H1 (cell line): Measurements from ENCODE around the gene ZNF575. TPM values are rescaled to one million over a fixed set of nuclear protein-coding genes. Genes with fewer than 3 reads are reported as not detected.

Source experiments
- CTCF ChIA-PET: fragments of 300-600 bp; sonication (Branson Sonifier 250); formaldehyde crosslinking; loops from one replicate; lab custom pipeline; 2021; ENCODE audit not compliant: partially characterized antibody; lab: Charles Lee
- POLR2A ChIA-PET: fragments of 300-600 bp; sonication (Branson Sonifier 250); formaldehyde crosslinking; loops from one replicate; lab custom pipeline; 2021; ENCODE audit warnings: inconsistent platforms; ENCODE audit not compliant: partially characterized antibody; lab: Charles Lee
- DNase-seq, 2 experiments: peaks; one replicate each; pipeline versions ENCODE4 v3.0.0 to v3.0.0-alpha.2; 2010 to 2022; ENCODE audit warnings: low spot score in 2 of 2, low read depth in 1 of 2, mixed read lengths in 1 of 2
- FAIRE-seq: peaks from 2 replicates; lab custom pipeline; 2011; peaks lifted over from hg19 to GRCh38; lab: Jason Lieb, UNC
- H2AFZ ChIP-seq: 2 replicates; pipeline ENCODE4 v1.8.1; 2012; ENCODE audit warnings: low read length, inconsistent platforms
- H2AK5ac ChIP-seq: 2 replicates; pipeline ENCODE4 v1.6.1; 2013; ENCODE audit warnings: low read depth, low read length
- H2BK120ac ChIP-seq: replicated peaks from 2 replicates; pipeline ENCODE3; 2013; ENCODE audit warnings: low read depth, low read length, inconsistent platforms
- H2BK12ac ChIP-seq: 2 replicates; pipeline ENCODE4 v1.6.1; 2013; ENCODE audit warnings: low read depth, low read length
- H2BK15ac ChIP-seq: 2 replicates; pipeline ENCODE4 v1.6.1; 2013; ENCODE audit warnings: low read length
- H2BK20ac ChIP-seq: 2 replicates; pipeline ENCODE4 v1.6.1; 2013; ENCODE audit warnings: low read length
- H2BK5ac ChIP-seq: 2 replicates; pipeline ENCODE4 v1.6.1; 2013; ENCODE audit warnings: low read depth, low read length
- H3K14ac ChIP-seq: 2 replicates; pipeline ENCODE4 v1.6.1; 2013; ENCODE audit warnings: inconsistent platforms; ENCODE audit not compliant: insufficient read length
- H3K18ac ChIP-seq: 2 replicates; pipeline ENCODE4 v1.6.1; 2013; ENCODE audit warnings: low read length; ENCODE audit errors: extremely low read depth
- H3K23ac ChIP-seq: 2 replicates; pipeline ENCODE4 v1.6.1; 2013; ENCODE audit warnings: inconsistent platforms; ENCODE audit not compliant: insufficient read length
- H3K23me2 ChIP-seq: 2 replicates; pipeline ENCODE4 v1.6.1; 2013; ENCODE audit warnings: low read depth, low read length
- H3K27ac ChIP-seq: 2 replicates; pipeline ENCODE4 v1.6.1; 2011; ENCODE audit warnings: low read depth, low read length, inconsistent platforms
- H3K27me3 ChIP-seq, 4 experiments: replicated peaks in 1 of 4; 1 replicate in 1 of 4; 2 replicates in 3 of 4; pipeline versions ENCODE4 v1.6.1 to v1.8.1; 2011 to 2013; ENCODE audit warnings: low read length in 3 of 4, mild to moderate bottlenecking in 3 of 4, inconsistent platforms in 2 of 4, mixed read lengths in 2 of 4, moderate library complexity in 1 of 4; ENCODE audit not compliant: control insufficient read depth in 3 of 4, insufficient read depth in 3 of 4; ENCODE audit errors: extremely low read depth in 1 of 4
- H3K36me3 ChIP-seq, 4 experiments: 2 replicates each; pipeline versions ENCODE4 v1.6.1 to v1.8.1; 2011 to 2013; ENCODE audit warnings: mild to moderate bottlenecking in 4 of 4, low read length in 3 of 4, moderate library complexity in 2 of 4, control low read depth in 1 of 4, inconsistent platforms in 1 of 4; ENCODE audit not compliant: insufficient read depth in 4 of 4, control insufficient read depth in 2 of 4
- H3K4ac ChIP-seq: replicated peaks from 2 replicates; pipeline ENCODE3; 2013; ENCODE audit warnings: low read length, low read depth, mixed read lengths, inconsistent platforms; ENCODE audit not compliant: insufficient read length
- H3K4me1 ChIP-seq, 4 experiments: replicated peaks in 1 of 4; 1 replicate in 1 of 4; 2 replicates in 3 of 4; pipeline versions ENCODE4 v1.6.1 to v1.8.1; 2011 to 2013; ENCODE audit warnings: low read length in 3 of 4, inconsistent platforms in 2 of 4, mixed read lengths in 1 of 4; ENCODE audit not compliant: insufficient read depth in 4 of 4, control insufficient read depth in 3 of 4
- H3K4me2 ChIP-seq, 2 experiments: 2 replicates each; pipeline versions ENCODE4 v1.6.1 to v1.8.1; 2011 to 2013; ENCODE audit warnings: low read depth in 2 of 2, low read length in 2 of 2, control low read depth in 1 of 2, inconsistent platforms in 1 of 2, mild to moderate bottlenecking in 1 of 2; ENCODE audit not compliant: insufficient read depth in 1 of 2
- H3K4me3 ChIP-seq, 4 experiments: fragments of 200-600, 300-600 bp in 1 of 4; sonication (generic), shearing (Covaris generic), sonication (Bioruptor Twin) in 1 of 4; 2 replicates each; pipeline versions ENCODE4 v1.5.1 to v1.8.1; 2011 to 2016; ENCODE audit warnings: low read length in 4 of 4, low read depth in 3 of 4, control low read depth in 2 of 4, inconsistent platforms in 2 of 4, mild to moderate bottlenecking in 2 of 4, mixed read lengths in 1 of 4, moderate library complexity in 1 of 4; ENCODE audit not compliant: insufficient read depth in 2 of 4; ENCODE audit errors: extremely low read depth in 1 of 4
- H3K56ac ChIP-seq: replicated peaks from 2 replicates; pipeline ENCODE3; 2013; ENCODE audit warnings: low read depth, mild to moderate bottlenecking, mixed read lengths, low read length, inconsistent platforms; ENCODE audit not compliant: insufficient read length
- H3K79me1 ChIP-seq: 2 replicates; pipeline ENCODE4 v1.6.1; 2013; ENCODE audit warnings: low read depth, low read length, control low read depth
- H3K79me2 ChIP-seq, 2 experiments: 2 replicates each; pipeline versions ENCODE4 v1.6.1 to v1.8.1; 2012 to 2013; ENCODE audit warnings: low read length in 2 of 2, mild to moderate bottlenecking in 2 of 2, inconsistent platforms in 1 of 2; ENCODE audit not compliant: insufficient read depth in 2 of 2, control insufficient read depth in 1 of 2
- H3K9ac ChIP-seq, 4 experiments: replicated peaks in 1 of 4; 1 replicate in 1 of 4; 2 replicates in 3 of 4; pipeline versions ENCODE4 v1.6.1 to v1.8.1; 2011 to 2013; ENCODE audit warnings: low read depth in 3 of 4, low read length in 3 of 4, control low read depth in 2 of 4, mild to moderate bottlenecking in 2 of 4, moderate library complexity in 2 of 4, inconsistent platforms in 1 of 4; ENCODE audit errors: extremely low read depth in 1 of 4
- H3K9me3 ChIP-seq, 2 experiments: 2 replicates each; pipeline versions ENCODE4 v1.6.1 to v1.8.1; 2012 to 2013; ENCODE audit warnings: mild to moderate bottlenecking in 2 of 2, moderate library complexity in 2 of 2, control low read depth in 1 of 2, inconsistent platforms in 1 of 2, low read depth in 1 of 2, low read length in 1 of 2, mixed read lengths in 1 of 2; ENCODE audit not compliant: insufficient read depth in 2 of 2
- H4K20me1 ChIP-seq, 2 experiments: replicated peaks in 1 of 2; 2 replicates each; pipeline versions ENCODE3 to v1.8.1; 2011 to 2013; ENCODE audit warnings: inconsistent platforms in 2 of 2, low read length in 2 of 2, mild to moderate bottlenecking in 1 of 2; ENCODE audit not compliant: insufficient read depth in 2 of 2, control insufficient read depth in 1 of 2
- H4K5ac ChIP-seq: 2 replicates; pipeline ENCODE4 v1.6.1; 2013; ENCODE audit warnings: low read length, low read depth, mixed read lengths, inconsistent platforms; ENCODE audit not compliant: insufficient read length
- H4K8ac ChIP-seq: 2 replicates; pipeline ENCODE4 v1.8.0; 2013; ENCODE audit warnings: mild to moderate bottlenecking, moderate library complexity, low read length, inconsistent platforms; ENCODE audit not compliant: insufficient read depth; ENCODE audit errors: extremely low read depth
- H4K91ac ChIP-seq: replicated peaks from 2 replicates; pipeline ENCODE3; 2013; ENCODE audit warnings: low read length, mixed read lengths, inconsistent platforms; ENCODE audit not compliant: insufficient read length
- CREB1 ChIP-seq: IDR thresholded peaks from 2 replicates; pipeline ENCODE4 v1.6.1; 2012; ENCODE audit warnings: inconsistent platforms
- KDM5A ChIP-seq: fragments of 200-600 bp; IDR thresholded peaks from 2 replicates; pipeline ENCODE4 v1.7.1; 2012; ENCODE audit warnings: mild to moderate bottlenecking, low read length, inconsistent platforms, mixed read lengths
- MAX ChIP-seq: IDR thresholded peaks from 2 replicates; pipeline ENCODE4 v1.6.1; 2012; ENCODE audit warnings: inconsistent platforms
- RBBP5 ChIP-seq: IDR thresholded peaks from 2 replicates; pipeline ENCODE4 v1.7.1; 2012; ENCODE audit warnings: low read depth, mild to moderate bottlenecking, inconsistent platforms, low read length, moderate library complexity, borderline replicate concordance
- RFX5 ChIP-seq: IDR thresholded peaks from 2 replicates; pipeline ENCODE4 v1.6.1; 2011; ENCODE audit warnings: low read depth, low read length, improper control_type of control experiment, borderline replicate concordance
- SUZ12 ChIP-seq: fragments of 200-600 bp; sonication (generic); IDR thresholded peaks from 2 replicates; pipeline ENCODE4 v1.6.1; 2012; ENCODE audit warnings: mild to moderate bottlenecking, inconsistent platforms, low read length, moderate library complexity, mixed read lengths
- TAF7 ChIP-seq: optimal IDR thresholded peaks from 2 replicates; pipeline ENCODE3; 2011; ENCODE audit warnings: low read depth, mild to moderate bottlenecking, inconsistent platforms, low read length, moderate library complexity, borderline replicate concordance
- WGBS, 2 experiments: shearing (Covaris generic) in 1 of 2; methylation state at CpG; one replicate each; pipeline versions ENCODE4 v1.1.6 to v1.1.7; 2013 to 2015; ENCODE audit warnings: low lambda C conversion rate in 2 of 2, mixed read lengths in 2 of 2, inconsistent platforms in 1 of 2, low coverage in 1 of 2, missing lambda C conversion rate in 1 of 2; ENCODE audit not compliant: insufficient replicate concordance in 2 of 2, insufficient coverage in 1 of 2, insufficient read length in 1 of 2; ENCODE audit errors: extremely low coverage in 1 of 2, missing lambda C conversion rate in 1 of 2; 5-methylcytosine and 5-hydroxymethylcytosine counted together
- polyA plus RNA-seq, 7 experiments: library from polyadenylated mRNA; depleted of rRNA in 3 of 7; stranded (reverse) in 5 of 7; unstranded in 2 of 7; fragments of >200 nt in 5 of 7; fragments of 200-250 nt in 2 of 7; gene quantifications; 1 replicate in 5 of 7; 2 replicates in 1 of 7; 4 replicates in 1 of 7; pipeline versions ENCODE4 v1.2.1 to v1.2.3, GENCODE V29; 2011 to 2013; ENCODE audit warnings: missing spikeins in 2 of 7, mixed read lengths in 2 of 7
- total RNA-seq: library from RNA; stranded (reverse); fragmentation: NEBNext Ultra II Directional; extraction: Animal tissue kit (Norgen Biotek cat#: 25700); gene quantifications from 2 replicates; pipeline ENCODE4 v1.2.1, GENCODE V29; 2021

ZNF575 gene
- total and polyA plus RNA-seq, 2 of the 8 experiments (the other 6 are each of a cell fraction or from before 2014, with no cell fraction given): 0.05 TPM; not detected in 1

- Histone ChIP-seq H3K23ac (no peak overlapping the region), H3K4ac (no peak overlapping the region), H3K56ac (no peak overlapping the region), H4K20me1 (peaks cover 0 to 4% of the 10 kb centered on the region in 2 experiments), H3K4me3 (no peak overlapping the region), H3K27ac (no peak overlapping the region), H3K14ac (no peak overlapping the region), H2BK5ac (no peak overlapping the region), H3K79me1 (peaks cover 7% of the 10 kb centered on the region), H4K91ac (no peak overlapping the region), H2BK12ac (no peak overlapping the region), H3K36me3 (no peaks in the 10 kb centered on the region; a peak in 2 of 8 replicates), H2AK5ac (no peak overlapping the region), H2AFZ (no peak overlapping the region), H3K4me2 (0 out of 4 replicates have a peak overlapping the region, but pooled peaks of 1 of the 2 experiments have one; percentile 18), H3K9me3 (no peaks in the 10 kb centered on the region), H3K79me2 (peaks cover 0 to 5% of the 10 kb centered on the region in 2 experiments; a peak in 2 of 4 replicates), H4K8ac (no peak overlapping the region), H3K23me2 (no peaks in the 10 kb centered on the region), H2BK20ac (no peak overlapping the region), H2BK120ac (no peak overlapping the region), H4K5ac (no peak overlapping the region), H2BK15ac (no peak overlapping the region), H3K9ac (no peak overlapping the region), H3K27me3 (no peaks in the 10 kb centered on the region), H3K4me1 (peaks cover 0 to 6% (median 3%) of the 10 kb centered on the region in 4 experiments; a peak in 4 of 7 replicates), H3K18ac (no peak overlapping the region)
- DNase-seq (no peak), FAIRE-seq (no peak)
- TF ChIP-seq RBBP5 (no peak), CREB1 (no peak), MAX (no peak), KDM5A (no peak), RFX5 (no peak), SUZ12 (no peak), TAF7 (no peak)
- ChIA-PET POLR2A (interaction anchor here (1.0 to 1.4 kb wide), 5 partner anchors 15 to 89 kb away, joined by 3 to 4 read pairs (median 3); partner anchors contain the start of gene ZNF575), CTCF (interaction anchor here (0.9 to 9.3 kb wide), 10 partner anchors 8 to 89 kb away, joined by 3 to 82 read pairs (median 4); no protein-coding TSS in a partner anchor)
- 92% methylated on average over 5 of the region's 5 CpGs; no CpG with 5 or more reads in 1 of the 2 experiments for WGBS, 2 experiments
Observed at GRCh38 chr19:43569657-43570056, 36.7 kb downstream of the ZNF575 start.
